Endothelial cell (in vitro differentiated cells): ENCODE measurements around the gene RAB8B. TPM values are rescaled to one million over a fixed set of nuclear protein-coding genes. Genes with fewer than 3 reads are reported as not detected.

Experiments
- DNase-seq: peaks from one replicate; pipeline ENCODE4 v3.0.0; 2021; ENCODE audit warnings: low spot score
- H3K27ac Mint-ChIP-seq: one replicate; pipeline ENCODE4 v1.8.0; 2021; ENCODE audit warnings: mixed read lengths, inconsistent platforms; ENCODE audit not compliant: unreplicated experiment
- H3K27me3 Mint-ChIP-seq: one replicate; pipeline ENCODE4 v1.8.0; 2021; ENCODE audit warnings: mild to moderate bottlenecking, moderate library complexity, mixed read lengths, inconsistent platforms; ENCODE audit not compliant: unreplicated experiment
- H3K36me3 Mint-ChIP-seq: one replicate; pipeline ENCODE4 v1.8.0; 2021; ENCODE audit warnings: mild to moderate bottlenecking, low read depth, mixed read lengths, inconsistent platforms; ENCODE audit not compliant: unreplicated experiment
- H3K4me1 Mint-ChIP-seq: one replicate; pipeline ENCODE4 v1.8.0; 2021; ENCODE audit warnings: mild to moderate bottlenecking, mixed read lengths, inconsistent platforms; ENCODE audit not compliant: unreplicated experiment
- H3K4me3 Mint-ChIP-seq: one replicate; pipeline ENCODE4 v1.8.0; 2021; ENCODE audit warnings: mild to moderate bottlenecking, mixed read lengths, inconsistent platforms; ENCODE audit not compliant: unreplicated experiment
- H3K9me3 Mint-ChIP-seq: one replicate; pipeline ENCODE4 v1.8.0; 2021; ENCODE audit warnings: mixed read lengths, inconsistent platforms; ENCODE audit not compliant: unreplicated experiment
- total RNA-seq: library from RNA; stranded (reverse); fragmentation: NEBNext Ultra II Directional; extraction: Animal tissue kit (Norgen Biotek cat#: 25700); gene quantifications from one replicate; pipeline ENCODE4 v1.2.1, GENCODE V29; 2021; ENCODE audit not compliant: unreplicated experiment
- TF ChIP-seq, protein P1 (sequence below): fragments of 200-600 bp; sonication (generic); IDR thresholded peaks from one replicate; pipeline ENCODE4 v1.5.0; 2021; ENCODE audit warnings: antibody characterized with exemption; ENCODE audit not compliant: unreplicated experiment

Gene RAB8B
- total RNA-seq, 1 donor from 2014 or later: 92.9 TPM

DNA sequence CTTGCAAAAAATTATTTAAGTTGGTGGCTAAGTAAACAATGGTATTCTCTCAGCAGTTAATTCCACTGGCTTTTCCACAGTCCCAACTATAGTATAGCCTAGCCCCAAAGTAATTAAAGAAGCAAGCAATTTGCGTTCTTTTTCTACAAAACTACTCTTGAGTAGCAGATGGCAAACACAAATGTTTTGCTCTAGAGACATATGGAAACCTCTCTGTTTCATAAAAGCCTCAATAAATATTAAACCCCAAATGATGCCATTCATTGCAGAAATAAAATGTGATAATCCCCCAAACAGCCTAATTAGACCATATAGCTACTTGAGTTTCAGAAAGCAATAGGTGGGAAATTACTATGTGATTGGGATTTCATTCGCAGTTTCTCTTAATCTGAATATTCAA, 8.7 kb upstream of the RAB8B start:
- no peak for DNase-seq
- no peaks in the 10 kb centered on the region for H3K36me3 Mint-ChIP-seq
- TF ChIP-seq, protein P1, sequence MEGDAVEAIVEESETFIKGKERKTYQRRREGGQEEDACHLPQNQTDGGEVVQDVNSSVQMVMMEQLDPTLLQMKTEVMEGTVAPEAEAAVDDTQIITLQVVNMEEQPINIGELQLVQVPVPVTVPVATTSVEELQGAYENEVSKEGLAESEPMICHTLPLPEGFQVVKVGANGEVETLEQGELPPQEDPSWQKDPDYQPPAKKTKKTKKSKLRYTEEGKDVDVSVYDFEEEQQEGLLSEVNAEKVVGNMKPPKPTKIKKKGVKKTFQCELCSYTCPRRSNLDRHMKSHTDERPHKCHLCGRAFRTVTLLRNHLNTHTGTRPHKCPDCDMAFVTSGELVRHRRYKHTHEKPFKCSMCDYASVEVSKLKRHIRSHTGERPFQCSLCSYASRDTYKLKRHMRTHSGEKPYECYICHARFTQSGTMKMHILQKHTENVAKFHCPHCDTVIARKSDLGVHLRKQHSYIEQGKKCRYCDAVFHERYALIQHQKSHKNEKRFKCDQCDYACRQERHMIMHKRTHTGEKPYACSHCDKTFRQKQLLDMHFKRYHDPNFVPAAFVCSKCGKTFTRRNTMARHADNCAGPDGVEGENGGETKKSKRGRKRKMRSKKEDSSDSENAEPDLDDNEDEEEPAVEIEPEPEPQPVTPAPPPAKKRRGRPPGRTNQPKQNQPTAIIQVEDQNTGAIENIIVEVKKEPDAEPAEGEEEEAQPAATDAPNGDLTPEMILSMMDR: no peak

DNA sequence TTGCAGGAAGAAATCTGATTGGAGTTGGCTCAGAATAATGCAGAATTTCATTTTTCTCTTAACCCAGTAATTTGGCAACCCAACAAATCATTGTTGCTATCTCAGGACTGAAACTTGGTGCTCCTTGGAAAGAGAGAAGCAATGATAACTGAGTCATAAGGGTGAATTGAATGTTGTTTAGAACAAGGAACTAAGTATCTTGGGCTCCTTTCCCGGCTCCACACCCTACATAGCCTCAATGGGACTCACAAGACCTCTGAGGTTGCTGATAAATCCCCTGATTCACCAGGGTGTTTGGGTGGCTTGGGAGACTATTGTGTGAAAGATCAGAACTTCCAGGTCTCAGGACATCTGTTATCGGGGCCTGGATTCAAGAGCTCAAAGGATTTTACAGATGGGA, 7.8 kb upstream of the RAB8B start:
- DNase-seq: no peak
- TF ChIP-seq, protein P1: no peak

More for the DNA sequence above, 8.7 kb upstream of the RAB8B start:
- Mint-ChIP-seq H3K27me3 (no peaks in the 10 kb centered on the region), H3K27ac (no peak overlapping the region), H3K4me3 (no peak overlapping the region), H3K4me1 (no peaks in the 10 kb centered on the region), H3K9me3 (no peaks in the 10 kb centered on the region)

DNA sequence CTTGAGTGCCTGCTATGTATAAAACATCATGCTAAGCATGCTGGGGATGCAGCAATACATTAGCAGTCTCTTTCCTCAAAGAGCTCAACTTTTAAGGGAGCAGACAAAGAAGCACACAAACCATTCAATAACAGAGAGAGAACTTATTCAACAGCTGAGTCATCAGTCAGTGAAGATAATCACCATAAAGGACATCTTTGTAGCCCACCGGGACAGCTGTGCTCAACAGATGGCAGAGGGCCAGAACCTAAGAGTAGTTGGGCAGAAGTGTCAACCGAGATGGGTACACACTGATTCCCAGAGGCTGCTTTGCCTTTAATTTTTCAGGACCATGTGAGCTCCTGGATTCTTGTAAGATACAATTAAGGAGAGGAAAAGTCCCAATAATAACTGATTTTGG, 4.2 kb upstream of the RAB8B start:
- Mint-ChIP-seq H3K27ac (no peak overlapping the region), H3K36me3 (no peaks in the 10 kb centered on the region), H3K4me1 (peaks cover 5% of the 10 kb centered on the region), H3K4me3 (no peak overlapping the region), H3K27me3 (peaks cover 8% of the 10 kb centered on the region), H3K9me3 (no peaks in the 10 kb centered on the region)
- TF ChIP-seq, protein P1: no peak
- DNase-seq: no peak

More for the DNA sequence above, 7.8 kb upstream of the RAB8B start:
- no peaks in the 10 kb centered on the region for H3K27me3 Mint-ChIP-seq
- no peaks in the 10 kb centered on the region for H3K9me3 Mint-ChIP-seq
- no peak overlapping the region for H3K27ac Mint-ChIP-seq
- no peaks in the 10 kb centered on the region for H3K4me1 Mint-ChIP-seq
- H3K36me3 Mint-ChIP-seq: no peaks in the 10 kb centered on the region
- no peak overlapping the region for H3K4me3 Mint-ChIP-seq

DNA sequence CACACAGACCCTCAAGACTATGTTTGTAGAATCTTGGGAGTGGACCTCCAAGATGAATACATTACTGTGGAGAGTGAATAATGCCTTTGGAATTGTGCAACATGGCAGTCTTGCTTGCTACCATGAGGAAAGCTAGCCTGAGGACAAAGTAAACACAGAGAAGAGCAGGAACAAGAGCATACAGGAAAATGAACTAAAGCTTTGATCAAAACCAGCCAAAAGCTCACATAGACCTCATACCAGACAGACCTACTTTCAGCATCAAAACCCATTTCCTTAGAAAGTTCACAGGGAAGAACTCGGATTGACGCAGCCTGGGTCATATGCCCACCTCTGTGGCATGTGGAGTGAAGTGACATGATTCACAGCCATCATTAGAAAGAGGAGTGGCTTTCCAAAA, 3.3 kb upstream of the RAB8B start:
- DNase-seq: no peak
- Mint-ChIP-seq H3K27me3 (peaks cover 11% of the 10 kb centered on the region), H3K9me3 (no peaks in the 10 kb centered on the region), H3K36me3 (no peaks in the 10 kb centered on the region), H3K27ac (no peak overlapping the region), H3K4me3 (no peak overlapping the region), H3K4me1 (peaks cover 12% of the 10 kb centered on the region)
- TF ChIP-seq, protein P1: no peak

DNA sequence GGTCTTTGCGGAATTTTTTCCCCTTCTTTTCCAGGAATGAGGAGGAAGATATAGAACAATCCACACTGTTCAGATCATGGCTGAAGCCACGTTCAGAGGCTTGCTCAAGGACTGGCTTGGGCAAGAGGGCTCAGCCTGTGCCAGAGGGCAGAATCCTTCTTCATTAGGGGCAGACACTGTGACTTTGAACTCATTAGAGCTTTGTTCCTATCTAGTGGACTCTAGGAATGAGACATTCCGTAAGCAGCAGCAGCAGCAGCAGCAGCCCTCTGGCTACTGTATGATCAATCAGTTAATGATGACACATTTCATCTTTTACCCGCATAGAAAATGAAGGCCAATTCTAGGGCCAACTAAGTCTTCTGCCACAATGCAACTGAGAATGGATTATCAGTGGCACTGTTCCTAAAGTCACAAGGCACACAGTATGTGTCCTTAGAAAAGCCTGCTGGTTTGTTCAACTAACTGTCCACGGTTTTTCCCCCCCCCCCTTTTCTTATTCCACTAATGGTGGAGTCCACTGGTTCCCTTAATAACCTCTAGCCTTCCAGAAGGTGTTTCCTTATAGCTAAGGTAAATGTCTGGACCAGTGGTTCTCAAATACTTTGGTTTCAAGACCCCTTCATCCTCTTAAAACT, 1.7 kb upstream of the RAB8B start:
- Mint-ChIP-seq H3K4me3 (peak overlapping the region; percentile 95), H3K27ac (no peak overlapping the region), H3K27me3 (peaks cover 11% of the 10 kb centered on the region), H3K36me3 (no peaks in the 10 kb centered on the region), H3K4me1 (peaks cover 26% of the 10 kb centered on the region), H3K9me3 (no peaks in the 10 kb centered on the region)
- no peak for DNase-seq
- TF ChIP-seq, protein P1: no peak
